A673 (cell line): Measurements from ENCODE around the gene SPRY1.

Experiments used
- CTCF ChIP-seq: fragments of 300-800, 200-600 bp; sonication (generic); conservative IDR thresholded peaks from 2 replicates; pipeline ENCODE4 v1.5.1; 2017; ENCODE audit warnings: low read depth, mild to moderate bottlenecking, antibody characterized with exemption, low read length, moderate library complexity, mixed read lengths
- EZH2 ChIP-seq: fragments of 200-600 bp; sonication (generic); IDR thresholded peaks from 2 replicates; pipeline ENCODE4 v1.6.1; 2017; ENCODE audit warnings: borderline replicate concordance, low read depth, mild to moderate bottlenecking, mixed read lengths, antibody characterized with exemption, low read length; ENCODE audit not compliant: poor library complexity, severe bottlenecking

GRCh38 chr4:123452616-123453015 lies 56.0 kb downstream of the SPRY1 start:
- TF ChIP-seq CTCF = no peak
- no peak for TF ChIP-seq EZH2
